Measurements from ENCODE around the gene SMURF1. TPM values are rescaled to one million over a fixed set of nuclear protein-coding genes. Genes with fewer than 3 reads are reported as not detected.
A peak's percentile ranks its signal among the peaks of the same experiment; 100 is the strongest.

SMURF1 gene
- total RNA-seq, 1 donor from 2014 or later, result 35.0 TPM

- intact Hi-C loops (cut with DNase I), result no loop called here
- DNase-seq, result no peak
Observed at GRCh38 chr7:99184532-99185218, 40.8 kb upstream of the SMURF1 start.

GRCh38 chr7:99180067-99180650 is 36.3 kb upstream of the SMURF1 start:
- no peaks in the 10 kb centered on the region for H3K27me3 ChIP-seq
- no peaks in the 10 kb centered on the region for H3K36me3 ChIP-seq
- no peaks in the 10 kb centered on the region for H3K9me3 ChIP-seq
- H3K27ac ChIP-seq, result no peak overlapping the region
- no peak overlapping the region for H3K4me3 ChIP-seq
- ATAC-seq (no peak), DNase-seq (no peak)
- TF ChIP-seq CTCF (IDR thresholded peaks at IDR 0.05), result no peak
- intact Hi-C loops (cut with DNase I), result no loop called here
- H3K4me1 ChIP-seq, result no peaks in the 10 kb centered on the region

More at GRCh38 chr7:99184532-99185218, 40.8 kb upstream of the SMURF1 start:
- Histone ChIP-seq H3K4me1 (no peaks in the 10 kb centered on the region), H3K36me3 (no peaks in the 10 kb centered on the region), H3K27me3 (no peaks in the 10 kb centered on the region), H3K27ac (no peak overlapping the region), H3K4me3 (no peak overlapping the region), H3K9me3 (no peaks in the 10 kb centered on the region)
- TF ChIP-seq CTCF (IDR thresholded peaks at IDR 0.05), result no peak
- peak; percentile 76 for ATAC-seq

GRCh38 chr7:99177165-99177564 is 33.3 kb upstream of the SMURF1 start:
- no peak for ATAC-seq
- Histone ChIP-seq H3K27ac (no peak overlapping the region), H3K9me3 (no peaks in the 10 kb centered on the region), H3K4me1 (no peaks in the 10 kb centered on the region), H3K27me3 (no peaks in the 10 kb centered on the region), H3K4me3 (no peak overlapping the region), H3K36me3 (no peaks in the 10 kb centered on the region)
- no peak for DNase-seq
- intact Hi-C loops (cut with DNase I), result no loop called here
- no peak for TF ChIP-seq CTCF (IDR thresholded peaks at IDR 0.05)

GRCh38 chr7:99173787-99174186 is 29.9 kb upstream of the SMURF1 start:
- Histone ChIP-seq H3K4me3 (no peak overlapping the region), H3K36me3 (no peaks in the 10 kb centered on the region), H3K4me1 (no peaks in the 10 kb centered on the region), H3K27ac (no peak overlapping the region), H3K9me3 (no peaks in the 10 kb centered on the region), H3K27me3 (no peaks in the 10 kb centered on the region)
- ATAC-seq, result peak; percentile 55
- intact Hi-C loops (cut with DNase I), result no loop called here
- no peak for TF ChIP-seq CTCF (IDR thresholded peaks at IDR 0.05)
- DNase-seq, result no peak

- H3K36me3 ChIP-seq, result no peaks in the 10 kb centered on the region
- no peaks in the 10 kb centered on the region for H3K27me3 ChIP-seq
- intact Hi-C loops (cut with DNase I), result no loop called here
- no peak overlapping the region for H3K4me3 ChIP-seq
- no peaks in the 10 kb centered on the region for H3K4me1 ChIP-seq
- TF ChIP-seq CTCF (IDR thresholded peaks at IDR 0.05), result no peak
- H3K9me3 ChIP-seq, result no peaks in the 10 kb centered on the region
- no peak for DNase-seq
- ATAC-seq, result no peak
- H3K27ac ChIP-seq, result no peak overlapping the region
Observed at GRCh38 chr7:99171731-99172130, 27.8 kb upstream of the SMURF1 start.
